Lower leg skin (tissue), 3 donors: ENCODE measurements around the gene WWOX.

ENCODE experiments used
- POLR2A ChIP-seq, 2 donors: fragments of 450-650 bp; IDR thresholded peaks; one replicate each; pipeline ENCODE4 v1.6.1; 2016 to 2017; ENCODE audit warnings: antibody characterized with exemption in 2 of 2, mild to moderate bottlenecking in 1 of 2, moderate library complexity in 1 of 2
- TF ChIP-seq, protein P1 (sequence below), 3 donors: fragments of 450-650 bp; IDR thresholded peaks; one replicate each; pipeline ENCODE4 v1.5.1; 2016; ENCODE audit warnings: antibody characterized with exemption in 3 of 3, mild to moderate bottlenecking in 3 of 3, moderate library complexity in 2 of 3

DNA sequence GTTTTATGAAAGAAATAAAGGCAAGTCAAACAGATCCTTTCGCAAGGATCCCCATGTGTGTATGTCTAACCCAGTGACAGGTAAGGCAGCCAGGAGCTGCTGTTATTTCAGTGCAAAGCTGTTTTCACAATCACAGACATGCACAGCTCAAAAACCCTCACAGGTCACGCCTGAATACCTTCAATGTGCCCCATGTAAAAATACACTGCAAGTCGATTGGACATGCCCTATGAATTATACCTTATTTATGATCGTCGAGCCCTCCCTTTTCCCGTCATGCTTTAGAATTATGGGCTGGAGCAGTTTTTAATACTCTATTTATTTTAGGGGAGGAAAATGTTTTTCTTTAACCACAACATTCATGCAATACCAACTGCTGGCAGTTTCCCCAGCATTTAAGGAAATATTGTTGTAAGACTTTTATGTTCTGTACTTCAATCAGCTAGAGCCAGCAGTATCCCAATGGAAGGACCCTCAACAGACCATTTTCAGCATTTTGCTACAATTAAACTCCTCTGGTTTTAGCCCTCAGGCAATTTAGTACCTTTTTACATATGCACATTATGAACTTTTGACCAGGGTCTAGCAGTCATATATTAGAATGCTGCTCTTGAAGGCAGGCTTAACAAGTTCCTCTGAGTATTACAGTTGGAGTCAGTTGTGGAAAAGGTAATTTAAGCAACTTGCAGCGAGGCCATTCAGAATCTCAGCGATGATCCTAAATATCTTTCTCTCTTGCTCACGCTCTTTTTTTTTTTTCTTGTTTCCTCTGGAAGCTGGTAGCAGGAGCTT lies 362.2 kb downstream of the WWOX start:
- TF ChIP-seq, protein P1, sequence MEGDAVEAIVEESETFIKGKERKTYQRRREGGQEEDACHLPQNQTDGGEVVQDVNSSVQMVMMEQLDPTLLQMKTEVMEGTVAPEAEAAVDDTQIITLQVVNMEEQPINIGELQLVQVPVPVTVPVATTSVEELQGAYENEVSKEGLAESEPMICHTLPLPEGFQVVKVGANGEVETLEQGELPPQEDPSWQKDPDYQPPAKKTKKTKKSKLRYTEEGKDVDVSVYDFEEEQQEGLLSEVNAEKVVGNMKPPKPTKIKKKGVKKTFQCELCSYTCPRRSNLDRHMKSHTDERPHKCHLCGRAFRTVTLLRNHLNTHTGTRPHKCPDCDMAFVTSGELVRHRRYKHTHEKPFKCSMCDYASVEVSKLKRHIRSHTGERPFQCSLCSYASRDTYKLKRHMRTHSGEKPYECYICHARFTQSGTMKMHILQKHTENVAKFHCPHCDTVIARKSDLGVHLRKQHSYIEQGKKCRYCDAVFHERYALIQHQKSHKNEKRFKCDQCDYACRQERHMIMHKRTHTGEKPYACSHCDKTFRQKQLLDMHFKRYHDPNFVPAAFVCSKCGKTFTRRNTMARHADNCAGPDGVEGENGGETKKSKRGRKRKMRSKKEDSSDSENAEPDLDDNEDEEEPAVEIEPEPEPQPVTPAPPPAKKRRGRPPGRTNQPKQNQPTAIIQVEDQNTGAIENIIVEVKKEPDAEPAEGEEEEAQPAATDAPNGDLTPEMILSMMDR (IDR thresholded peaks at IDR 0.05) = no peak
- no peak for TF ChIP-seq POLR2A (IDR thresholded peaks at IDR 0.05)
